GM10266 (cell line): Measurements from ENCODE around the gene PAGE5.

Experiments
- DNase-seq: peaks from one replicate; pipeline ENCODE4 v3.0.0; 2012; ENCODE audit errors: extremely low spot score
- CTCF ChIP-seq: IDR thresholded peaks from 2 replicates; pipeline ENCODE4 v1.5.1; 2012; ENCODE audit warnings: mild to moderate bottlenecking, low read depth; ENCODE audit not compliant: control insufficient read depth, insufficient read depth; ENCODE audit errors: missing control alignments

Gene PAGE5

GRCh38 chrX:55213381-55213780, 6.8 kb upstream of the PAGE5 start:
- DNase-seq, result no peak
- no peak for TF ChIP-seq CTCF

- TF ChIP-seq CTCF, result no peak
- no peak for DNase-seq
Observed at GRCh38 chrX:55240788-55241340, 20.7 kb downstream of the PAGE5 start.

- TF ChIP-seq CTCF, result no peak
- DNase-seq, result no peak
Observed at GRCh38 chrX:55253528-55253927, 33.4 kb downstream of the PAGE5 start.

- TF ChIP-seq CTCF, result no peak
- DNase-seq, result no peak
Observed at GRCh38 chrX:55260806-55261205, 40.7 kb downstream of the PAGE5 start.

GRCh38 chrX:55264816-55265215, 44.7 kb downstream of the PAGE5 start, which contains the start of gene PAGE3:
PAGE3 (minus strand) TSS chrX:55264916; CDS start chrX:55263903, 1,013 bp downstream.
- TF ChIP-seq CTCF, result no peak
- DNase-seq, result no peak
